ENCODE results near the gene DR1.

DNA sequence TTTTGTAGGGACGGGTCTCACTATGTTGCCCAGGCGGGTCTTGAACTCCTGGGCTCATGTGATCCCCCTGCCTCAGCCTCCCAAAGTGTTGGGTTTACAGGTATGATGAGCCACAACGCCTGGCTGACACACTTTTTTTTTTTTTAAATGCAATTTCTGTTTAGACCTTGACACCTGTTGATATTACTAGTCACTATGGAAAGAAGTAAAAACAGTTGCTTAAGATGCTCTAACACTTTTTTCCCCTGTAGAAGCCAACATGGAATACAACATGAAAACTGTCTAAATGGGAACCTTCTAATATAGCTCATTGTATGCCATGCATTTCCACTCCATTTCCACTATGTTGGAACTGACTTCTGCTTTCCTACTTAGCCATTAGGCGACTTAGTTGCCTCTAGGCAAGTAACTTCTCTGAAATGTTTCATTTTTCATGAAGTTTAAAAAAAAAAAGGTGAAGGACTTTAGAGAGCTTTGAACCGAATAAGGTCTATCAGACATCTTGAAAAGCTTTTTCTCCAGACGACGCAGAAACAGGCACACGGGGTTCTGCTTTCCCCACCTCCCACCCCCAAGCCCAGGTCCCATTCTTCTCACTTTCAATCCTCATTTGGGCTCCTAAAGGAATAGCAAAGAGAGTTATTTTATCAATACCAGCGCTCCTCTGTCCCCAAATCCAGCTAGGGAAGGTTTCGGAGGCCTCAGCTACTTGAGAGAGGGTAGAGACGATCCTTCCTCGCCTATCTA lies 648 bp upstream of the DR1 start:
- TF ChIP-seq TP53 (CRISPR knock-in tag; IDR thresholded peaks at IDR 0.05): no peak
- no peak for TF ChIP-seq CTCF (IDR thresholded peaks at IDR 0.05)
- TF ChIP-seq POLR2A (IDR thresholded peaks at IDR 0.05; ENCODE audit: low read length): no peak

All from A549 (cell line).